Measurements from ENCODE around the gene CAPZA2. TPM values are rescaled to one million over a fixed set of nuclear protein-coding genes. Genes with fewer than 3 reads are reported as not detected.
"Not testable (repeated sequence)": the region's sequence is repeated elsewhere in the genome, so short reads cannot be mapped to it uniquely, and the experiment has no call there.

The CAPZA2 gene

DNA sequence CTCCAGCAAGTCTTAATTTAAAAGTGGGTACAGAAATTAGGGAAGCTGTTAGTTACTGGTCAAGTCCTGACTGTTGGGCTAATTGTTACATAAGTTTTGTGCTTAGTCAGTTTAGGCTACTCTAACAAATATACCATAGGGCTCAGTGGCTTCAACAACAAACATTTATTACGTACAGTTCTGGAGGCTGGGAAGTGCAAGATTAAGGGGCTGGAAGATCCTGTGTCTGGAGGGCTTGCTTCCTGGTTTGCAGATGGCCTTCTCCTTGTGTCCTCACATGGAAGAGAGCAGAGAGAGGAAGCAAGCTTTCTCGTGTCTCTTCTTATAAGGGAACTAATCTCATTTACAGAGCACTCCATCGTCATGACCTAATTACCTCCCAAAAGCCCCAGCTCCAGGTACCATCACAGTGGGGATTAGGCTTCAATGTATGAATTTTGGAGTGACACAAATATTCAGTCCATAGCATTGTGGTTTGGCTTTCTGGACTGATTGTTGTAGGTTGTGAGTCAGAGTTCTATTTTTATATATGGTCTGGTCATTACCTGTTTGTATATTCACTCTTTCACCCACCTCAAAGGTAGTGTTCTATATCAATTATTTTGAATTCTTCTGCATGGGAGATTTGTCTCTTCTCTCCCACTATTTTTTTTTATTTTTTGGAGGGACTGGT is 108.0 kb downstream of the CAPZA2 start:
- Histone ChIP-seq H3K27me3 (ENCODE audit: control insufficient read depth in 3 of 3, insufficient read depth in 3 of 3, low read depth in 1 of 3, low read length in 3 of 3) (no peaks in the 10 kb centered on the region), H4K91ac (ENCODE audit: low read depth, low read length, poor library complexity) (no peak overlapping the region), H3K27ac (replicated peaks; ENCODE audit: low read length) (no peak overlapping the region), H3K9me3 (replicated peaks in 1 of 2; ENCODE audit: control insufficient read depth in 2 of 2, insufficient read depth in 1 of 2, low read depth in 1 of 2, low read length in 2 of 2) (peaks cover 0 to 3% of the 10 kb centered on the region in 2 donors), H3K14ac (ENCODE audit: low read length) (no peak overlapping the region), H2AK5ac (ENCODE audit: low read depth, low read length) (no peak overlapping the region), H2BK12ac (ENCODE audit: low read length) (no peak overlapping the region), H3K79me1 (ENCODE audit: low read depth, low read length) (peaks cover 3% of the 10 kb centered on the region), H3K4me2 (ENCODE audit: insufficient read depth, low read length, poor library complexity, severe bottlenecking) (no peak overlapping the region), H3K9ac (ENCODE audit: low read depth, low read length, poor library complexity) (no peak overlapping the region), H2AFZ (ENCODE audit: low read length) (no peak overlapping the region), H4K8ac (ENCODE audit: low read depth, low read length) (no peak overlapping the region), H3K4me3 (ENCODE audit: low read length in 2 of 2) (no peak overlapping the region), H3K18ac (ENCODE audit: low read length) (no peak overlapping the region), H3K4ac (ENCODE audit: low read length) (no peak overlapping the region), H3K36me3 (replicated peaks in 1 of 2; ENCODE audit: control insufficient read depth in 2 of 2, insufficient read depth in 2 of 2, low read length in 2 of 2) (no peaks in the 10 kb centered on the region), H2BK5ac (ENCODE audit: low read length) (no peak overlapping the region), H3K4me1 (ENCODE audit: control insufficient read depth in 2 of 2, insufficient read depth in 1 of 2, low read depth in 1 of 2, low read length in 2 of 2) (peaks cover 1 to 5% of the 10 kb centered on the region in 2 donors), H3K23ac (ENCODE audit: low read depth, low read length, poor library complexity) (no peak overlapping the region), H2BK15ac (ENCODE audit: low read length) (no peak overlapping the region), H2BK120ac (ENCODE audit: low read depth, low read length) (no peak overlapping the region)
- no peak for DNase-seq (ENCODE audit: low spot score)
- no CpG with 5 or more reads among the region's 3 CpGs for WGBS, 2 donors (ENCODE audit: extremely low coverage in 2 of 2, insufficient read length in 2 of 2, insufficient replicate concordance in 1 of 2)

DNA sequence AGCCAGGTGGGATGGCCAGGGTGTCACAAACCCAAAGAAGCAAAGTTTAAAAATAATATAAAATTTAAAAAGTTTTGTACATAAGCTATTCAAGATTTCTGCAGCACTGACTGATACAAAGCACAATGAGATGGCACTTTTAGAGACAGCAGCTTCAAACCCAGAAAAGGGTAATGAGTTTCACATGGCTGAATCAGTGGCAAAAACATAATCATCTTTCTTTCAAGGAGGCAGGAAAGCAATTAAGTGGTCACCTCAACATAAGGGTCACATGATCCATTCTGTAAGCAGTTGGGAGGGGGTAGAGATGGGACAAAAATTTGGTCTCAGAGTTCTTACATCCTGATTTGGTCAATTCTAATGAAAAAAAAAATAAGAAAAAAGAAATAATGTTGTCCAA is 108.8 kb downstream of the CAPZA2 start:
- not testable (repeated sequence) for H2BK5ac ChIP-seq (ENCODE audit: low read length); H3K23ac ChIP-seq (ENCODE audit: low read depth, low read length, poor library complexity); H3K4me1 ChIP-seq (ENCODE audit: control insufficient read depth in 2 of 2, insufficient read depth in 1 of 2, low read depth in 1 of 2, low read length in 2 of 2); H3K9ac ChIP-seq (ENCODE audit: low read depth, low read length, poor library complexity); H3K27me3 ChIP-seq (ENCODE audit: control insufficient read depth in 3 of 3, insufficient read depth in 3 of 3, low read depth in 1 of 3, low read length in 3 of 3); H3K79me1 ChIP-seq (ENCODE audit: low read depth, low read length); H2BK15ac ChIP-seq (ENCODE audit: low read length); H3K4ac ChIP-seq (ENCODE audit: low read length); H3K27ac ChIP-seq (replicated peaks; ENCODE audit: low read length); H3K14ac ChIP-seq (ENCODE audit: low read length); H3K4me3 ChIP-seq (ENCODE audit: low read length in 2 of 2); H2BK12ac ChIP-seq (ENCODE audit: low read length); H3K36me3 ChIP-seq (replicated peaks in 1 of 2; ENCODE audit: control insufficient read depth in 2 of 2, insufficient read depth in 2 of 2, low read length in 2 of 2); H2AFZ ChIP-seq (ENCODE audit: low read length); H4K91ac ChIP-seq (ENCODE audit: low read depth, low read length, poor library complexity); H3K18ac ChIP-seq (ENCODE audit: low read length); H4K8ac ChIP-seq (ENCODE audit: low read depth, low read length); H2BK120ac ChIP-seq (ENCODE audit: low read depth, low read length); H3K4me2 ChIP-seq (ENCODE audit: insufficient read depth, low read length, poor library complexity, severe bottlenecking); DNase-seq (ENCODE audit: low spot score); H2AK5ac ChIP-seq (ENCODE audit: low read depth, low read length); H3K9me3 ChIP-seq (replicated peaks in 1 of 2; ENCODE audit: control insufficient read depth in 2 of 2, insufficient read depth in 1 of 2, low read depth in 1 of 2, low read length in 2 of 2)

Small RNA genes lying within 50 kb of the gene (small RNA-seq; reads per million reads assigned to genes)
- gene RF00019 (ENCODE audit: insufficient read depth): not detected
- gene RF02179 (ENCODE audit: insufficient read depth): not detected
- gene RF02180 (ENCODE audit: insufficient read depth): not detected
- not detected for gene RF02188 (ENCODE audit: insufficient read depth)
- not detected for gene RNA5SP239 (ENCODE audit: insufficient read depth)
